ENCODE results near the gene P3H3.

The P3H3 gene

DNA sequence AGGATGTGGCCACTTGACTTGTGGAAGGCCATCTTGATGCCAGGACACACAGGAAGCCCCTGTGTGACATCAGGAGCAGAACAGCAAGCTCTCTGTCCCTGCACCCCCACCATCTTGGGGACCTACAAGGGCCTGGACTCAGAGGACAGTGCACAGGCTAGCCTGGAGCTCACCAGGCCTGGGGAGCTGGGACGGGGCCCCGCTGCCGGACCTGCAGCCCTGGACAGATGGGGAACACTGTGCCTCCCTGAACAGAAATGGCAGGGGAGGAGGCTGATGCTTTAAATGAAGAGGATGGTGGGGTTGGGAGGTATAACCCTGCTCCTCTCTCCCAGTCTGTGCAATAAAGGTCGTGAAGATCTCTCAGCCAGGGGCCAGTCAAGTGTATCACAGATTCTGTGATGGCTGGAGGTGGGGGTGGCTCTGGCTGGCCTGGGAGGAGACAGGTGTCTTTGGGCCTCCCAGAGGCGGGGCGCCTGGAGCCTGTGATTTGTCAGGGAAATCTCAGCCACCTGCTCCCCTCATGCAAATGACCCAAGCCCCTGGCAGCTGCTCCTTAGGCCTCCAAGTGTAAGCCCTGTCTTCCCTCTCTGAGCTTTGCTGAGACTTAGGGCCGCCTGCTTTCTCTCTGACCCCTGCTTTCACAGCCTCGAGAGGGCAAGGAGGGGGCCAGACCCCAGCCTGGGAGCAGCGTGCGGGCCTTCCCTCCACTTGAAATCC lies 11.4 kb downstream of the P3H3 start:
- Mint-ChIP-seq H3K27ac (no peak overlapping the region), H3K36me3 (ENCODE audit: low read depth) (no peaks in the 10 kb centered on the region)

DNA sequence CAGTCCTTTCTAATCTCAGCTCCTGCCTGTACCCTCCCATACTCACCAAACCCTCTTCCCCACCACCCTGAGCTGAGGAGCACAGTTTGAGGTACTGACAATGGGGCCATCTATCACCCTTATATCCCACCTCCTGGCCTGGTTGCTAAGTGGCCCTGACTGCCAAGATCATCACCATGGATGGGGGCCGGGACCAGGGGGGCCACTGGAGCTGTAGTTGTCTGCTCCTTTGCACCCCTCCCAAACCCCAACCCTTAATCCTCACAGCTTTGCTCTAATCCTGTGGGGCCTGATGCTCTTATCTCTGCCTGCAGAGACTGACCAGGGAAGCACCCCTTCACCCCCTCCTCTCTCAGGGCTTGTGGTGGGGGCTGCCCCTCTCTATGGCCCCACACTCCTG lies 12.1 kb downstream of the P3H3 start:
- Mint-ChIP-seq H3K9me3 (no peaks in the 10 kb centered on the region), H3K27ac (no peak overlapping the region), H3K27me3 (ENCODE audit: low read depth) (no peaks in the 10 kb centered on the region), H3K4me3 (no peak overlapping the region), H3K4me1 (ENCODE audit: low read depth) (peaks cover 2% of the 10 kb centered on the region), H3K36me3 (ENCODE audit: low read depth) (peaks cover 5% of the 10 kb centered on the region)

More for the DNA sequence above, 11.4 kb downstream of the P3H3 start:
- H3K4me3 Mint-ChIP-seq: no peak overlapping the region
- H3K4me1 Mint-ChIP-seq (ENCODE audit: low read depth): peaks cover 2% of the 10 kb centered on the region
- no peaks in the 10 kb centered on the region for H3K9me3 Mint-ChIP-seq
- H3K27me3 Mint-ChIP-seq (ENCODE audit: low read depth): no peaks in the 10 kb centered on the region

DNA sequence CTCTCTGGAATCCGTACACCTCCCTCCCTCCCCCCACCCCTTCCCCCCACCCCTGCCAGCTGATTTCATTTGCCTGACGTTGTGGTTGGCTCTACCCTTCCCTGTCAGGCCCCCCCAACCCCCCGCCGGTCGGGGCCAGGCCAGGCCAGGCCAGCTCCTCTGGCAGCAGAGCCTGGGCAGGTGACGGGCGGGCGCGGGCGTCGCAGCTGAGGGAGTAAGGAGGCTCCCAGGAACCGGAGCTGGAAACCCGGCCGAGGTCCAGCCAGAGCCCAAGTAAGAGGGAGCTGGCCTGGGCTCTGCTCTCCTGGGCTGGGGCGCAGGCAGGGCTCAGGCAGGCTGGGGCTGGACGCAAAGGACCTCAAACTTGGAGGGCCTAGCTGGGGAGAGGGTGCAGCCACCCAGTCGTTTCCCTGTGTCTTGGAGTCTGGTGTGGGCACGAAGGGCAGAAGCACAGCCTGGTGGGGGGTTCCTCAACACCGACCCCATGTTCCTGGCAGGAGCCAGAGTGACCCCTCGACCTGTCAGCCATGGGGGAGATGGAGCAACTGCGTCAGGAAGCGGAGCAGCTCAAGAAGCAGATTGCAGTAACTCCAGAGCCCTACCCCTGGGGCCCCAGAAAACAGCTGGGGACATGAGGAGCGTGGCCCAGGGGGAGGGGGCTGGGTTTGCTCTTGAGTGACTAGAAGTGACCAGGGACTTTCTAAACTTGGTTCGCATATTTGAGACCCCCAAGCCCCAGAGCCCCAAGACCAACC lies 12.7 kb downstream of the P3H3 start, which contains the start of gene GNB3:
TSS of gene GNB3 (plus strand) at position 165 of the 755 bp plus-strand sequence. CDS start at position 528, 363 bp downstream.
- no peak within 1 kb of the TSS for H3K27ac Mint-ChIP-seq

DNA sequence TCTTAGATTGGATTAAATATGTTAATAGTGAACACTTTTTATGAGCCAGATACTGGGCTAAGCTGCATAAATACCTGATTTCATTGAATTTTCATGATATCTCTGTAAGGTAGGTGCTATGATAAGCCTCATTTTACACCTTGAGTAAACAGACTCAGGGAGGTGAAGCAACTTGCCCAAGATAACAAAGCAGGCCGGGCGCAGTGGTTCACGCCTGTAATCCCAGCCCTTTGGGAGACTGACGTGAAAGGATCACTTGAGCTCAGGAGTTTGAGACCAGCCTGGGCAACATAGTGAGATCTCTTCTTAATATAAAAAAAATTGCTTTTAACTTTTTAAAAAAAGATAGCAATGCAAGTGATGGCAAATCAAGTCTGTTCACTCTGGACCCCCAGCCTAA lies 13.9 kb downstream of the P3H3 start:
- H3K27me3 Mint-ChIP-seq (ENCODE audit: low read depth): no peaks in the 10 kb centered on the region
- no peaks in the 10 kb centered on the region for H3K9me3 Mint-ChIP-seq
- no peaks in the 10 kb centered on the region for H3K4me1 Mint-ChIP-seq (ENCODE audit: low read depth)
- H3K27ac Mint-ChIP-seq: no peak overlapping the region
- peaks cover 10% of the 10 kb centered on the region for H3K36me3 Mint-ChIP-seq (ENCODE audit: low read depth)
- no peak overlapping the region for H3K4me3 Mint-ChIP-seq

More for the DNA sequence above, 12.7 kb downstream of the P3H3 start, which contains the start of gene GNB3:
- Mint-ChIP-seq H3K36me3 (ENCODE audit: low read depth) (peaks cover 5% of the 10 kb centered on the region), H3K9me3 (no peaks in the 10 kb centered on the region), H3K4me3 (no peak within 1 kb of the TSS), H3K4me1 (ENCODE audit: low read depth) (no peaks in the 10 kb centered on the region), H3K27me3 (ENCODE audit: low read depth) (no peaks in the 10 kb centered on the region)

DNA sequence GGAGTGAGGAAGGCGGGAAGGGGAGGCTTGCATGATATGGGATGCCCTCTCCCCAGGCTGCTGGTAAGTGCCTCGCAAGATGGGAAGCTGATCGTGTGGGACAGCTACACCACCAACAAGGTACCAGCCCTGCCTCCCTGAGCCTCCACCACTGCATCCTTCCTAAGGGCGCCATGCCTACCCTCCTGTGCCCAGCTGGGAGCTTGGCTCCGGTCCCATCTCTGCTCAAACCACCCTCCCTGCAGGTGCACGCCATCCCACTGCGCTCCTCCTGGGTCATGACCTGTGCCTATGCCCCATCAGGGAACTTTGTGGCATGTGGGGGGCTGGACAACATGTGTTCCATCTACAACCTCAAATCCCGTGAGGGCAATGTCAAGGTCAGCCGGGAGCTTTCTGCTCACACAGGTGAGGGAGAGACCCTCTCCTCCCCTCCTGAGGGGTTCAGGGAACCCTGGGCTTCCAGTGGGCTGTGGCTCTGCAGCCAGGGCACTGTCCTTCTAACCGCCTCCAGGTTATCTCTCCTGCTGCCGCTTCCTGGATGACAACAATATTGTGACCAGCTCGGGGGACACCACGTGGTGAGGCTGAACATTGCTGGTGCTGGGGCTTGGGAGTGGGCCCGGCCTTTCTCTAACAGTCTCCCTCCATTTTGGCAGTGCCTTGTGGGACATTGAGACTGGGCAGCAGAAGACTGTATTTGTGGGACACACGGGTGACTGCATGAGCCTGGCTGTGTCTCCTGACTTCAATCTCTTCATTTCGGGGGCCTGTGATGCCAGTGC lies 15.1 kb downstream of the P3H3 start:
- Mint-ChIP-seq H3K27me3 (ENCODE audit: low read depth) (no peaks in the 10 kb centered on the region), H3K9me3 (no peaks in the 10 kb centered on the region), H3K36me3 (ENCODE audit: low read depth) (peaks cover 15% of the 10 kb centered on the region), H3K4me1 (ENCODE audit: low read depth) (peaks cover 2% of the 10 kb centered on the region), H3K27ac (no peak overlapping the region), H3K4me3 (no peak overlapping the region)

DNA sequence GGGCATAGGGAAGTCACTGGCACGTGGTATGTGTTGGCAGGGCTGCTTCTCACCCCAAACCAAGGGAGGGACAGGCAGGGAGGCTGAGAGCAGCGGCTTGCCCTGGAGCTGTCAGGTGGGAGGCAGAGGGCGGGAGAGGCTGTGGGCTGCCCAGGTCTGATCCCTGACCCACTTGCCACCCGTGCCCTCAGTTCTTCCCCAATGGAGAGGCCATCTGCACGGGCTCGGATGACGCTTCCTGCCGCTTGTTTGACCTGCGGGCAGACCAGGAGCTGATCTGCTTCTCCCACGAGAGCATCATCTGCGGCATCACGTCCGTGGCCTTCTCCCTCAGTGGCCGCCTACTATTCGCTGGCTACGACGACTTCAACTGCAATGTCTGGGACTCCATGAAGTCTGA lies 17.2 kb downstream of the P3H3 start:
- Mint-ChIP-seq H3K27me3 (ENCODE audit: low read depth) (no peaks in the 10 kb centered on the region), H3K9me3 (no peaks in the 10 kb centered on the region), H3K27ac (no peak overlapping the region), H3K4me3 (no peak overlapping the region), H3K36me3 (ENCODE audit: low read depth) (peaks cover 26% of the 10 kb centered on the region), H3K4me1 (ENCODE audit: low read depth) (peaks cover 20% of the 10 kb centered on the region)

DNA sequence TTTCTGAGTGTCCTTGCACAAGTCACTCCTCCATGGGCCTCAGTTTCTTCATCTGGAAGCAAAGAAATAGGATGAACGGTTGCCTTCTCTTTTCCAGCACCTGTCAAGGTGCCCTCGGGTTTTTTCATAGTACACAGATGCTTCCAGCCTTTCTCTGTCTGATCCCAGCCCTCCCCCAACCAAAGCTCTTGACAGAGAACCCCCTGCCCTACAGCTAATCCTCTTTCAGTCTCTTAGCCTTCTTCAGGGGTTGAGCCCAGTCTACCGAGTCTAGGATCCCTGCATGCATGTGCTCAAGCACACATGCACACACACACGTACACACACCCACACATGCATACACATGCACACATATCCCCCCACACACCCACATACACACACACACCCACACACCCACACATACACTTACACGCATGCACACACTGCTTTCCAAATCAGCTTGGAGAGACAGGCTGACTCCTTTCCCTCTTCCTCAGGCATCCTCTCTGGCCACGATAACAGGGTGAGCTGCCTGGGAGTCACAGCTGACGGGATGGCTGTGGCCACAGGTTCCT lies 18.2 kb downstream of the P3H3 start:
- no peaks in the 10 kb centered on the region for H3K27me3 Mint-ChIP-seq (ENCODE audit: low read depth)
- peaks cover 30% of the 10 kb centered on the region for H3K36me3 Mint-ChIP-seq (ENCODE audit: low read depth)
- no peak overlapping the region for H3K4me3 Mint-ChIP-seq
- no peak overlapping the region for H3K27ac Mint-ChIP-seq
- H3K9me3 Mint-ChIP-seq: no peaks in the 10 kb centered on the region
- H3K4me1 Mint-ChIP-seq (ENCODE audit: low read depth): peaks cover 25% of the 10 kb centered on the region

DNA sequence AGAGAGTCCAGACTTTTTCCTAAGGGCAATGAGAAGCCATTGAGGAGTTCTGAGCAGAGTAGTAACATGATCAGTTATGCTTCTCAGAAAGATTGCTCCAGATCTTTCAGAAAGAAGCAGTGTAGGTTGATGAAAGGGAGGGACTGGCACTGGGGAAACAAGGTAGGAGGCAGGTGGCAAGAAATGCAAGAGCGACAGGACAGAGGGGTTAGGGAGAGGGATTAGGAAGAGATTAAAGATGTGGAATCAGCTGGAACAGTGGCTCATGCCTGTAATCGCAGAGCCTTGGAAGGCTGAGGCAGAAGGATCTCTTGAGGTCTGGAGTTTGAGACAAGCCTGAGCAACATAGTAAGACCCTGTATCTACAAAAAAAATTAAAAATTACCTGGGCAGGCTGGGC lies 19.5 kb downstream of the P3H3 start:
- H3K36me3 Mint-ChIP-seq (ENCODE audit: low read depth): peaks cover 30% of the 10 kb centered on the region
- H3K9me3 Mint-ChIP-seq: no peaks in the 10 kb centered on the region
- no peak overlapping the region for H3K27ac Mint-ChIP-seq
- peak overlapping the region; percentile 18 for H3K4me3 Mint-ChIP-seq
- no peaks in the 10 kb centered on the region for H3K27me3 Mint-ChIP-seq (ENCODE audit: low read depth)
- H3K4me1 Mint-ChIP-seq (ENCODE audit: low read depth): peaks cover 25% of the 10 kb centered on the region

DNA sequence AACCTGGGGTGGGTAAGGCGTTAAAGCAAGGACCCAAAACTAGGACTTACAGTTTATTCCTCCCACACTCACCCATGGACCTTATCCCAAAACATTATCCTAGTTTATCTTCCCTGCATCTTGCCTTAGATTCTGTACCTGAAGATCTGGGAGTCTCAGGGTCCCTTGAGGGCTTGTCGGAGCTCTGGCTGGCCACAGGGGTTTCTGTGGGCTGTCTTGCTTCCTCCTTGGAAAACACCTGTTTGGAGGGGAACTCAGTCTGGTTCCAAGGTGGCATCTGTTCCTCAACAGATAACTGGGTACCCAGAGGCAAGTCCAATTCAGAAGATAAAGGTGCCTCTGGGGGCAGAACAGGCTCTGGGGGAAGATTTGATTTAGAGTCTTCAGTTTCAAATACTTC lies 21.2 kb downstream of the P3H3 start:
- H3K4me1 Mint-ChIP-seq (ENCODE audit: low read depth): peaks cover 39% of the 10 kb centered on the region
- H3K27me3 Mint-ChIP-seq (ENCODE audit: low read depth): no peaks in the 10 kb centered on the region
- peak overlapping the region; percentile 38 for H3K27ac Mint-ChIP-seq
- peak overlapping the region; percentile 89 for H3K4me3 Mint-ChIP-seq
- H3K9me3 Mint-ChIP-seq: no peaks in the 10 kb centered on the region
- H3K36me3 Mint-ChIP-seq (ENCODE audit: low read depth): peaks cover 35% of the 10 kb centered on the region

DNA sequence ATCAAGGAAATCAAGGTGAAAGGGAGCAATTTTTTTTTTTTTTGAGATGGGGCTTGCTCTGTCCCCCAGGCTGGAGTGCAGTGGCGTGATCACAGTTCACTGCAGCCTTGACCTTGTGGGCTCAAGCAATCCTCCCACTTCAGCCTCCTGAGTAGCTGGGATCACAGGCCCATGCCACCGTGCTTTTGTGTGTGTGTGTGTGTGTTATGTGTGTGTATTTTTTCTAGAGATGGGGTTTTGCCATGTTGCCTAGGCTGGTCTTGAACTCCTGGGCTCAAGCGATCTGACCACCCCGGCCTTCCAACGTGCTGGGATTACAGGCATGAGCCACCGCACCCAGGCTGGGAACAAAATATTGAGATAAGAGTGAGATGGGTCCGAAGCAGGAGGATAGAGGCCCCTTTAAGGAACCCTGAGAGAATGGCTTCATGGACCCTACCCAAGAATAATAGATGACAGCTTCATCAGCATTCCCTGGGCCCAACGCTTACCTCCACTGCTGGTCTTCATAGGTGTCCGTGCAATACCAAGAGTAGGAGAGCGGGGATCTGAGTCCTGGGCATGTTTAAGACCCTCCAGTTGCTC lies 21.9 kb downstream of the P3H3 start:
- Mint-ChIP-seq H3K4me3 (peak overlapping the region; percentile 89), H3K36me3 (ENCODE audit: low read depth) (peaks cover 31% of the 10 kb centered on the region), H3K27ac (peak overlapping the region; percentile 52), H3K9me3 (no peaks in the 10 kb centered on the region), H3K27me3 (ENCODE audit: low read depth) (no peaks in the 10 kb centered on the region), H3K4me1 (ENCODE audit: low read depth) (peaks cover 41% of the 10 kb centered on the region)

DNA sequence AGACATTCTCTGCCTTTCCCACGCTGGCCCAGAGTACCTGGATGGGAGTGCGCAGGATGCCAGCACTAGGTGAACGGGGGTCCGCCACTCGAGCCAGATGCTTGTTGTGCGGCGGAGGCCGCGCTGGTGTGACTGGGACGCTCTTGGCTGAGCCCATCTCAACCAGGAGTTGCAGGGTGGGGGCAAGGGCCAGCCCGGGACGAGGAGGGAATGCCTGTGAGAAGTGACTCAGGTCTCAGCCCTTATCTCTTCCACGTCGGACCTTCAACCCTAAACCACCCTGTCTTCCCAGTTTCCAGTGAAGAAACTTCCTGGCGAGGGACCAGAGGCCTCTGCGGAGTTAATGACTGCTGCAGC lies 22.6 kb downstream of the P3H3 start:
- H3K4me1 Mint-ChIP-seq (ENCODE audit: low read depth): peaks cover 41% of the 10 kb centered on the region
- no peaks in the 10 kb centered on the region for H3K27me3 Mint-ChIP-seq (ENCODE audit: low read depth)
- H3K9me3 Mint-ChIP-seq: no peaks in the 10 kb centered on the region
- H3K27ac Mint-ChIP-seq: peak overlapping the region; percentile 99
- peaks cover 33% of the 10 kb centered on the region for H3K36me3 Mint-ChIP-seq (ENCODE audit: low read depth)
- peak overlapping the region; percentile 89 for H3K4me3 Mint-ChIP-seq

DNA sequence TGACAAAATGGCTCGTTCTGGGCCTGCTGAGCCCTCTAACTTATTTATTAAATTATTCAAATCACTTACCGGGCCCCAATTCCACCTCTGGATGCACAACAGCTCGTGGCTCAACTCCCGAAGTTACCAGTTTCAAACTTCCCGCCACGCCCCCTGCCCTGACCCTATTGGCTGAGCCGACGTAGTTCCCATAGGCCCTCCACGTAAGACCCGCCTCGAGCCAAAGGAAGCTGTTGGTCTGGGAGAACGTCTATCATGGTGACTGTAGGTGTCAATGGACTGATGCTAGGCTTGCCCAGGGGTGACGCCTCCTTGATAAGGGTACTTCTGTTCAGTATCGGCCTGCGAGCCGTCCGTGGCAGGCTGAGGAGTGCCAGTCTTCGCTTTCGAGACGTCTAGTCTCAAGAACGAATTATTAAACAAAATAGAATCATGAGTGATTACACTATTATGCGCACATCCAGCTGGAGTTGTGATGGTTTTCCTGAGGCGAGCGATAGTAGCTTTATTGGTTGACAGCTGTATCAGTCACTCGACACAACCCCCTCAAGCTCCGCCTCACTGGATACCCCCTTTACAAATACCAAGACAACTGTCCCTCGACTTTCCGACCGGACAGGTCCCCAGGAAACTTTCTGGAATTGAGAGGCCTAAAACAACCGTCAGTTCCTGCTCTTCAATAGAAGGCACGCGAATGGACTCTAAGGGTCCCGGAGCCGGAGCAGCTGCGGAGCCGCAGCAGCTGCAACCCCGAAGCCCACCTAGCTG lies 23.1 kb downstream of the P3H3 start, which contains the start of gene CDCA3:
TSS of gene CDCA3 (minus strand) at position 134 of the 768 bp plus-strand sequence. CDS start 334 bp downstream, outside the sequence.
- H3K4me3 Mint-ChIP-seq: peak within 1 kb of the TSS; percentile 89
- no peaks in the 10 kb centered on the region for H3K9me3 Mint-ChIP-seq
- H3K27me3 Mint-ChIP-seq (ENCODE audit: low read depth): no peaks in the 10 kb centered on the region
- peaks cover 34% of the 10 kb centered on the region for H3K36me3 Mint-ChIP-seq (ENCODE audit: low read depth)
- H3K27ac Mint-ChIP-seq: peak within 1 kb of the TSS; percentile 99
- peaks cover 42% of the 10 kb centered on the region for H3K4me1 Mint-ChIP-seq (ENCODE audit: low read depth)

DNA sequence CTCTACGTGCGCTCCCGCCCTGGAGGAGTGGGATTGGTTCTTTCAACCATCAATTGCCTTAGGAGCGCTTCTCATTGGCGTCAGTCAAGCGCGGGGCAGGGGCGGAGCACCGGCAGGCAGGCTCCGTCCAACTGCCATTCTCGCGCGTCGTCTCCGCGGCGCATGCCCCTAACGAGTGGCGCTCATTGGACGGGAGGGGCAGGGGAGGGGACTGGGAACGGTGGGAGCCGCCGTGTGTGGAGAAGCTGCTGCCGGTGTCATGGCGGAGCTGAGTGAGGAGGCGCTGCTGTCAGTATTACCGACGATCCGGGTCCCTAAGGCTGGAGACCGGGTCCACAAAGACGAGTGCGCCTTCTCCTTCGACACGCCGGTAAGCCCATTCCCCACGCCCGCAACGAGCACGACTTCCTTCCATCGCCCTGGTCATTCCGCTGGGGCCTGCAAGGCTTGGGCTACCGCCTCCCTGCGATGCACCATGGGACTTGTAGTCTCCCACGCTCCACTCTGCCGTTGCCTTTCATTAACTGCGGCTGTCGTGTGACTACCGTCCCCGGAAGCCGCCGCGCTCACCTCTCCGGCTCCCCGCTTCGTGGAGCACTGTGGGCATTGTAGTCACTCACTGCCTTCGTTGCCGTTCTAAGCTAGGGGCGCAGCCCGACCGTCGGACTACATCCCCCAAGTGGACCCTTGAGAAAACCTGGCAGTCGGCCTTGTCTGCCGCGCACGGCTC lies 23.9 kb downstream of the P3H3 start, which contains the start of gene USP5:
TSS of gene USP5 (plus strand) at position 230 of the 730 bp plus-strand sequence. CDS start at position 260, 30 bp downstream.
- Mint-ChIP-seq H3K9me3 (no peaks in the 10 kb centered on the region), H3K4me1 (ENCODE audit: low read depth) (peaks cover 42% of the 10 kb centered on the region), H3K27ac (peak within 1 kb of the TSS; percentile 99), H3K27me3 (ENCODE audit: low read depth) (no peaks in the 10 kb centered on the region), H3K36me3 (ENCODE audit: low read depth) (peaks cover 31% of the 10 kb centered on the region), H3K4me3 (peak within 1 kb of the TSS; percentile 89)
